Fibroblast of the aortic adventitia (primary cell): ENCODE results near the gene NEK3. TPM values are rescaled to one million over a fixed set of nuclear protein-coding genes. Genes with fewer than 3 reads are reported as not detected.
"Not testable (repeated sequence)": the region's sequence is repeated elsewhere in the genome, so short reads cannot be mapped to it uniquely, and the experiment has no call there.

Experiments used
- DNase-seq: peaks from one replicate; pipeline ENCODE4 v3.0.0-alpha.2; 2010; ENCODE audit warnings: low read depth
- H3K4me3 ChIP-seq: 2 replicates; pipeline ENCODE4 v1.5.1; 2011; ENCODE audit warnings: low read depth, mild to moderate bottlenecking, control low read depth, low read length, moderate library complexity
- CTCF ChIP-seq: IDR thresholded peaks from 2 replicates; pipeline ENCODE4 v1.5.1; 2011; ENCODE audit warnings: mild to moderate bottlenecking, low read length, control low read depth, inconsistent platforms; ENCODE audit not compliant: insufficient read depth
- total RNA-seq: library from RNA; depleted of rRNA; stranded (reverse); fragments of >200 nt; gene quantifications from 2 replicates; pipeline ENCODE4 v1.2.3, GENCODE V29; 2012; ENCODE audit warnings: low replicate concordance

The NEK3 gene
- total RNA-seq, result 12.3 and 33.9 TPM in 2 replicates

GRCh38 chr13:52159159-52159982, at the start of gene NEK3:
Gene NEK3, minus strand, starts transcription at chr13:52159597. Its CDS starts 3,406 bp downstream, at chr13:52156191.
- DNase-seq, result peak; percentile 60
- no peak for TF ChIP-seq CTCF
- peak within 1 kb of the TSS; percentile 78 for H3K4me3 ChIP-seq

- not testable (repeated sequence) for DNase-seq, H3K4me3 ChIP-seq
These were observed 49.0 kb upstream of the NEK3 start for GRCh38 chr13:52208384-52208783.

GRCh38 chr13:52207896-52208295, 48.5 kb upstream of the NEK3 start:
- H3K4me3 ChIP-seq, DNase-seq: not testable (repeated sequence)

- not testable (repeated sequence) for H3K4me3 ChIP-seq, DNase-seq
These were observed 47.9 kb upstream of the NEK3 start for GRCh38 chr13:52207337-52207736.

GRCh38 chr13:52204546-52204945, 45.1 kb upstream of the NEK3 start:
- peak; percentile 6 for DNase-seq
- not testable (repeated sequence) for H3K4me3 ChIP-seq

- not testable (repeated sequence) for H3K4me3 ChIP-seq
- DNase-seq, result peak; percentile 92
These were observed 44.5 kb upstream of the NEK3 start for GRCh38 chr13:52203864-52204263.

- not testable (repeated sequence) for DNase-seq
These were observed 43.1 kb upstream of the NEK3 start for GRCh38 chr13:52202506-52202905.

GRCh38 chr13:52201439-52202193, 42.2 kb upstream of the NEK3 start:
- DNase-seq, result peak; percentile 75

More at GRCh38 chr13:52202506-52202905, 43.1 kb upstream of the NEK3 start:
- not testable (repeated sequence) for H3K4me3 ChIP-seq

GRCh38 chr13:52195401-52195837, 36.0 kb upstream of the NEK3 start:
- peak; percentile 0 for TF ChIP-seq CTCF
- peak overlapping the region; percentile 94 for H3K4me3 ChIP-seq
- peak; percentile 72 for DNase-seq

More at GRCh38 chr13:52201439-52202193, 42.2 kb upstream of the NEK3 start:
- TF ChIP-seq CTCF, result peak; percentile 44
- H3K4me3 ChIP-seq, result not testable (repeated sequence)
